SH-SY5Y (cell line): Measurements from ENCODE around the gene ANKRD52.

ENCODE experiments used
- GATA2 ChIP-seq: IDR thresholded peaks from 2 replicates; pipeline ENCODE4 v1.6.1; 2011; ENCODE audit warnings: mild to moderate bottlenecking, low read depth, low read length
- GATA3 ChIP-seq: IDR thresholded peaks from 2 replicates; pipeline ENCODE4 v1.6.1; 2011; ENCODE audit warnings: low read depth, mild to moderate bottlenecking, low read length, moderate library complexity

GRCh38 chr12:56224954-56225353 is 33.2 kb downstream of the ANKRD52 start:
- TF ChIP-seq GATA2, result no peak
- no peak for TF ChIP-seq GATA3
